Suprapubic skin (tissue), 4 donors: ENCODE data around the gene C11orf68.

ENCODE experiments used
- EP300 ChIP-seq: sonication (generic); formaldehyde crosslinking; IDR thresholded peaks from one replicate; pipeline ENCODE4 v1.6.1; 2017; ENCODE audit warnings: antibody characterized with exemption
- POLR2A ChIP-seq, 2 donors: fragments of 450-650 bp; IDR thresholded peaks; one replicate each; pipeline ENCODE4 v1.6.1; 2017; ENCODE audit warnings: antibody characterized with exemption in 2 of 2, mild to moderate bottlenecking in 2 of 2, moderate library complexity in 2 of 2
- POLR2AphosphoS5 ChIP-seq, 3 donors: sonication (generic); formaldehyde crosslinking; IDR thresholded peaks; one replicate each; pipeline ENCODE4 v1.6.1; 2017; ENCODE audit warnings: antibody characterized with exemption in 3 of 3
- TF ChIP-seq, protein P1 (sequence below), 2 donors: fragments of 200-600 bp in 1 of 2; fragments of 450-650 bp in 1 of 2; sonication (generic) in 1 of 2; IDR thresholded peaks; one replicate each; pipeline ENCODE4 v1.5.1; 2016 to 2019; ENCODE audit warnings: antibody characterized with exemption in 2 of 2, mild to moderate bottlenecking in 1 of 2, moderate library complexity in 1 of 2

DNA sequence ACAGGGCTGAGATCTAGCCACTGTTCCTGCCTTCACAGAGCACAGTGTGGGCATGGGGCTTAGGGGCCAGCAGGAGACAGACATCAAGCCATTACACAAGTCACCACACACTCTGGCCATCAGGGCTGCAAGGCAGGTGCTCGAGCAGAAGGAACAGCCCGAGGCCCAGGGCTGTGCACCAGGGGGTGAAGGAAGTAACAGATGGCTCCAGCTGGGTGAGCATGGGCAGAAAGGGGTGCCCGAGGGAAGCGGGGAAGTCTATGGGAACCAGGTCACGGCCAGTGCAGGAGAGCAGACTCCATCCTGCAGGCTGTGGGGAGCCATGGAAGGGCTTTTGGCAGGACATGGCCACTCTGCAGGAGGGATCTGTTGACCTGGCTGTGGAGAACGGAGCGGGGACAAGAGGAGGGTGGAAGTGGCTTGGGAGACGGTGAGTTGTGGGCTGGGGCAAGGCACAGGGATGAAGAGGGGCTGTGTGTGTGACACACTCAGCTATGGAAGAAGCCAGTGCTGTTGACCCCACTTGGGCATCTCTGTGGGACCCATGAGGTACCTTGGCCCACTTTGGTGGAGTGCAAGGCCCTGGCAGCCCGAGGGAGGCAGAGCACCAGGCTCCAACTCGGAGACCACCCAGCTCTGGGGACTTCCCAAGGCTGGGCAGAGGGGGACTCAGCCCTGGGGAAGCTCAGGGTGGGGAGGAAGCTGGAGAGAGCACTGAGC lies 3.6 kb downstream of the C11orf68 start:
- TF ChIP-seq, protein P1, sequence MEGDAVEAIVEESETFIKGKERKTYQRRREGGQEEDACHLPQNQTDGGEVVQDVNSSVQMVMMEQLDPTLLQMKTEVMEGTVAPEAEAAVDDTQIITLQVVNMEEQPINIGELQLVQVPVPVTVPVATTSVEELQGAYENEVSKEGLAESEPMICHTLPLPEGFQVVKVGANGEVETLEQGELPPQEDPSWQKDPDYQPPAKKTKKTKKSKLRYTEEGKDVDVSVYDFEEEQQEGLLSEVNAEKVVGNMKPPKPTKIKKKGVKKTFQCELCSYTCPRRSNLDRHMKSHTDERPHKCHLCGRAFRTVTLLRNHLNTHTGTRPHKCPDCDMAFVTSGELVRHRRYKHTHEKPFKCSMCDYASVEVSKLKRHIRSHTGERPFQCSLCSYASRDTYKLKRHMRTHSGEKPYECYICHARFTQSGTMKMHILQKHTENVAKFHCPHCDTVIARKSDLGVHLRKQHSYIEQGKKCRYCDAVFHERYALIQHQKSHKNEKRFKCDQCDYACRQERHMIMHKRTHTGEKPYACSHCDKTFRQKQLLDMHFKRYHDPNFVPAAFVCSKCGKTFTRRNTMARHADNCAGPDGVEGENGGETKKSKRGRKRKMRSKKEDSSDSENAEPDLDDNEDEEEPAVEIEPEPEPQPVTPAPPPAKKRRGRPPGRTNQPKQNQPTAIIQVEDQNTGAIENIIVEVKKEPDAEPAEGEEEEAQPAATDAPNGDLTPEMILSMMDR (IDR thresholded peaks at IDR 0.05) = no peak
- TF ChIP-seq EP300 (no peak), POLR2AphosphoS5 (IDR thresholded peaks at IDR 0.05) (no peak), POLR2A (IDR thresholded peaks at IDR 0.05) (no peak)
